OCI-LY7 (cell line): ENCODE data around the gene EDEM2. TPM values are rescaled to one million over a fixed set of nuclear protein-coding genes. Genes with fewer than 3 reads are reported as not detected.
"Not testable (repeated sequence)": the region's sequence is repeated elsewhere in the genome, so short reads cannot be mapped to it uniquely, and the experiment has no call there.

Experiments
- BruUV-seq: library from RNA; stranded (reverse); fragments of 400-500 nt; replicated peaks from 2 replicates; lab custom pipeline; 2021; lab: Mats Ljungman, UMichigan
- CTCF ChIA-PET: fragments of 300-600 bp; sonication (Branson Sonifier 250); formaldehyde crosslinking; loops from one replicate; lab custom pipeline; 2022; ENCODE audit warnings: antibody characterized with exemption; ENCODE audit not compliant: unreplicated experiment; lab: Charles Lee
- POLR2A ChIA-PET: fragments of 300-600 bp; sonication (Branson Sonifier 250); formaldehyde crosslinking; loops from one replicate; lab custom pipeline; 2022; ENCODE audit warnings: antibody characterized with exemption; lab: Charles Lee
- DNase-seq: peaks from one replicate; pipeline ENCODE4 v3.0.0-alpha.2; 2015; ENCODE audit warnings: low spot score
- H2AFZ ChIP-seq: fragments of 200-600 bp; sonication (generic), shearing (Covaris generic); 2 replicates; pipeline ENCODE4 v1.6.1; 2014; ENCODE audit warnings: mild to moderate bottlenecking, antibody characterized with exemption, low read length, moderate library complexity
- H3K27ac ChIP-seq: fragments of 200-600 bp; sonication (generic); 2 replicates; pipeline ENCODE4 v1.5.1; 2014; ENCODE audit warnings: mixed run types, low read depth, mild to moderate bottlenecking, moderate library complexity, low read length, inconsistent platforms; ENCODE audit not compliant: poor library complexity, severe bottlenecking
- H3K36me3 ChIP-seq: fragments of 200-600 bp; sonication (generic); 2 replicates; pipeline ENCODE4 v1.6.1; 2014; ENCODE audit warnings: mild to moderate bottlenecking, antibody characterized with exemption, low read length, moderate library complexity, mixed read lengths; ENCODE audit not compliant: insufficient read depth
- H3K4me1 ChIP-seq: fragments of 200-600 bp; sonication (generic); 2 replicates; pipeline ENCODE4 v1.5.1; 2014; ENCODE audit warnings: mild to moderate bottlenecking, low read length; ENCODE audit not compliant: insufficient read depth, poor library complexity, severe bottlenecking
- H3K4me2 ChIP-seq: fragments of 200-600 bp; sonication (generic); 2 replicates; pipeline ENCODE4 v1.6.1; 2014; ENCODE audit warnings: mild to moderate bottlenecking, low read length
- H3K4me3 ChIP-seq: fragments of 200-600 bp; sonication (generic); 2 replicates; pipeline ENCODE4 v1.5.1; 2014; ENCODE audit warnings: mild to moderate bottlenecking, low read depth, low read length; ENCODE audit not compliant: poor library complexity, severe bottlenecking
- H3K79me2 ChIP-seq: fragments of 200-600 bp; sonication (generic); 2 replicates; pipeline ENCODE4 v1.6.1; 2016; ENCODE audit warnings: low read depth, mild to moderate bottlenecking, low read length, moderate library complexity, mixed read lengths; ENCODE audit not compliant: insufficient read depth
- H3K9me2 ChIP-seq: fragments of 200-600 bp; sonication (generic); 2 replicates; pipeline ENCODE4 v1.6.1; 2016; ENCODE audit warnings: mild to moderate bottlenecking, low read length, mixed read lengths; ENCODE audit not compliant: insufficient read depth
- H3K9me3 ChIP-seq: fragments of 200-600 bp; sonication (generic); 2 replicates; pipeline ENCODE4 v1.6.1; 2014; ENCODE audit warnings: mild to moderate bottlenecking, mixed run types, low read length, mixed read lengths
- H4K20me1 ChIP-seq: fragments of 200-600 bp; sonication (generic); 2 replicates; pipeline ENCODE4 v1.6.1; 2014; ENCODE audit warnings: mild to moderate bottlenecking, antibody characterized with exemption, low read length, moderate library complexity, mixed read lengths; ENCODE audit not compliant: insufficient read depth
- CTCF ChIP-seq: fragments of 200-600 bp; sonication (generic); conservative IDR thresholded peaks from 2 replicates; pipeline ENCODE4 v1.5.1; 2014; ENCODE audit warnings: mild to moderate bottlenecking, antibody characterized with exemption, low read length, moderate library complexity, mixed read lengths
- EZH2phosphoT487 ChIP-seq: fragments of 200-600 bp; sonication (generic); IDR thresholded peaks from 2 replicates; pipeline ENCODE4 v1.6.1; 2018; ENCODE audit warnings: low read depth, borderline replicate concordance, mild to moderate bottlenecking, mixed run types, antibody characterized with exemption, low read length, moderate library complexity, mixed read lengths
- intact Hi-C: fragments of 100-400 bp; cut with micrococcal nuclease; formaldehyde crosslinking; loops from one replicate; pipeline ENCODE4 v1.10.0; 2022; ENCODE audit not compliant: unreplicated experiment
- total RNA-seq, 2 experiments: library from RNA; depleted of rRNA in 1 of 2; stranded (reverse); fragments of >200 nt in 1 of 2; shearing (Covaris generic) in 1 of 2; gene quantifications; 2 replicates each; pipeline ENCODE4 v1.2.3, GENCODE V29; 2014 to 2022

Gene EDEM2
- total RNA-seq, 2 experiments from 2014 or later, result 19.1 to 23.0 TPM

- CTCF ChIA-PET, result interaction anchor here (0.6 kb wide), 1 partner anchor 21 kb away, joined by 8 read pairs; no protein-coding TSS in a partner anchor
- H3K9me3 ChIP-seq, result no peaks in the 10 kb centered on the region
- BruUV-seq, result no TSS peak
Observed at GRCh38 chr20:35165221-35166185, 18.4 kb upstream of the EDEM2 start.

GRCh38 chr20:35164531-35164930 is 17.4 kb upstream of the EDEM2 start:
- H3K9me3 ChIP-seq, H3K36me3 ChIP-seq, CTCF ChIA-PET, intact Hi-C loops, H3K79me2 ChIP-seq, H3K4me3 ChIP-seq, H2AFZ ChIP-seq, BruUV-seq, H4K20me1 ChIP-seq, H3K4me1 ChIP-seq, H3K27ac ChIP-seq, POLR2A ChIA-PET, H3K4me2 ChIP-seq, H3K9me2 ChIP-seq, DNase-seq: not testable (repeated sequence)

More at GRCh38 chr20:35165221-35166185, 18.4 kb upstream of the EDEM2 start:
- Histone ChIP-seq H3K36me3 (no peaks in the 10 kb centered on the region), H2AFZ (no peak overlapping the region), H3K79me2 (no peaks in the 10 kb centered on the region), H3K4me1 (no peaks in the 10 kb centered on the region), H3K27ac (no peak overlapping the region), H3K9me2 (no peaks in the 10 kb centered on the region), H4K20me1 (no peaks in the 10 kb centered on the region), H3K4me2 (no peak overlapping the region), H3K4me3 (no peak overlapping the region)
- POLR2A ChIA-PET, result interaction anchor here (0.6 kb wide), 1 partner anchor 536 kb away, joined by 5 read pairs; no protein-coding TSS in a partner anchor
- DNase-seq, result no peak
- TF ChIP-seq EZH2phosphoT487, result no peak
- no peak for TF ChIP-seq CTCF
- intact Hi-C loops, result no loop called here

- H3K79me2 ChIP-seq, DNase-seq, BruUV-seq, H3K4me2 ChIP-seq, H3K27ac ChIP-seq, CTCF ChIA-PET, H3K36me3 ChIP-seq, H2AFZ ChIP-seq, intact Hi-C loops, H3K9me2 ChIP-seq, H4K20me1 ChIP-seq, H3K4me1 ChIP-seq, H3K9me3 ChIP-seq, H3K4me3 ChIP-seq, POLR2A ChIA-PET: not testable (repeated sequence)
Observed at GRCh38 chr20:35160341-35160740, 13.2 kb upstream of the EDEM2 start.
